ENCODE measurements around the gene ANKRD9. TPM values are rescaled to one million over a fixed set of nuclear protein-coding genes. Genes with fewer than 3 reads are reported as not detected.

Gene ANKRD9
- total and polyA plus RNA-seq, 2 of the 13 experiments (the other 11 are each of a cell fraction or from before 2014, with no cell fraction given), result 10.0 to 15.0 TPM

DNA sequence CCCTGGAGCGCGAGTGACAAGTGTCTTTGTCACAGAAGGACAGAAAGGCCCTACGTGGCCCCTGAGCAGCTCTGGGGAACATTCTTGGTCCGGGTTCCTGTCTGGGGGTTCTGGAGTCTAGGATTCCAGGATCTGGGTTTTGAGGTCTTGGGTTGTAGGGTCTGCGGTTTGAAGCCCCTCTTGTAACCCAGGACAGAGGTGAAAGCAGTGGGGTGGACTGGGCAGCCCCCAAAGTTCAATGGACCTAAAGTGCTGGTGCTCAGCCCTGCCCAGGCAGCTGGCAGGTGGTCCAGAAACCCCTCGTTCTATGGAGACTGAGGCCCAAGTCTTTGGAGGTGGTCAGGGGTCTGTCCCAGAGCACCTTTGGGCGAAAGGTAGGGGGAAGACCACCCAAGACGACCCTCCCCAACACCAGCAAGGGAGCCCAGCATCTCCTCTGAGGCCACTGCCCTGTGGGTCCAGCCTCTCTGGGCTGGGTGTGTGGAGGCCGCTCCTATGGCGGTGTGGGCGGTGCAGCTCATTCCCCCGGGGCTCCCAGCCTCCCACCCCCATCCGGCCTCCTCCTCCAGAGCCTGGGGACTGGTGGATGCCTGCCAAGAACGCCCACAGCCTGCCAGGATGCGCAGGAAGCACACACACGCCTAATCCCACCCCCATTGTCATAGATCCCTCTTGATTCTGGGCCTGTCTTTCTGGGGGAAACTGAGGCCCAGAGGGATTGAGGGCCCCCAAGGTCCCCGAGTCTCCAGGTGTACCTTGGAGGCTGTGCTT, 30.2 kb upstream of the ANKRD9 start (continued):
- TF ChIP-seq, protein P1, sequence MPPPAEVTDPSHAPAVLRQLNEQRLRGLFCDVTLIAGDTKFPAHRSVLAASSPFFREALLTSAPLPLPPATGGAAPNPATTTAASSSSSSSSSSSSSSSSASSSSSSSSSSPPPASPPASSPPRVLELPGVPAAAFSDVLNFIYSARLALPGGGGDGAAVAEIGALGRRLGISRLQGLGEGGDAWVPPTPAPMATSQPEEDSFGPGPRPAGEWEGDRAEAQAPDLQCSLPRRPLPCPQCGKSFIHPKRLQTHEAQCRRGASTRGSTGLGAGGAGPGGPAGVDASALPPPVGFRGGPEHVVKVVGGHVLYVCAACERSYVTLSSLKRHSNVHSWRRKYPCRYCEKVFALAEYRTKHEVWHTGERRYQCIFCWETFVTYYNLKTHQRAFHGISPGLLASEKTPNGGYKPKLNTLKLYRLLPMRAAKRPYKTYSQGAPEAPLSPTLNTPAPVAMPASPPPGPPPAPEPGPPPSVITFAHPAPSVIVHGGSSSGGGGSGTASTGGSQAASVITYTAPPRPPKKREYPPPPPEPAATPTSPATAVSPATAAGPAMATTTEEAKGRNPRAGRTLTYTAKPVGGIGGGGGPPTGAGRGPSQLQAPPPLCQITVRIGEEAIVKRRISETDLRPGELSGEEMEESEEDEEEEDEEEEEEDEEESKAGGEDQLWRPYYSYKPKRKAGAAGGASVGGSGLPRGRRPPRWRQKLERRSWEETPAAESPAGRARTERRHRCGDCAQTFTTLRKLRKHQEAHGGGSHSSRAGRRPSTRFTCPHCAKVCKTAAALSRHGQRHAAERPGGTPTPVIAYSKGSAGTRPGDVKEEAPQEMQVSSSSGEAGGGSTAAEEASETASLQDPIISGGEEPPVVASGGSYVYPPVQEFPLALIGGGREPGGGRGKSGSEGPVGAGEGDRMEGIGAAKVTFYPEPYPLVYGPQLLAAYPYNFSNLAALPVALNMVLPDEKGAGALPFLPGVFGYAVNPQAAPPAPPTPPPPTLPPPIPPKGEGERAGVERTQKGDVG (CRISPR knock-in tag; IDR thresholded peaks at IDR 0.05; ENCODE audit: borderline replicate concordance), result no peak
- TF ChIP-seq ZNF530 (CRISPR knock-in tag; IDR thresholded peaks at IDR 0.05; ENCODE audit: low read depth) (no peak), RELA (CRISPR knock-in tag; IDR thresholded peaks at IDR 0.05) (no peak), TMF1 (CRISPR knock-in tag; IDR thresholded peaks at IDR 0.05; ENCODE audit: low read depth) (peak; percentile 35; the same call in 1 of the 2 replicates), CBX5 (CRISPR knock-in tag; IDR thresholded peaks at IDR 0.05; ENCODE audit: borderline replicate concordance) (peak; percentile 4; the same call in 1 of the 2 replicates), RBAK (CRISPR knock-in tag; IDR thresholded peaks at IDR 0.05) (no peak), ZKSCAN1 (IDR thresholded peaks at IDR 0.05; ENCODE audit: low read length) (no peak), ZNF383 (CRISPR knock-in tag; IDR thresholded peaks at IDR 0.05; ENCODE audit: borderline replicate concordance) (no peak), DNMT3B (CRISPR knock-in tag; conservative IDR thresholded peaks at IDR 0.05) (no peak), ZFAT (CRISPR knock-in tag; conservative IDR thresholded peaks at IDR 0.05) (no peak)
- TF ChIP-seq, protein P2, sequence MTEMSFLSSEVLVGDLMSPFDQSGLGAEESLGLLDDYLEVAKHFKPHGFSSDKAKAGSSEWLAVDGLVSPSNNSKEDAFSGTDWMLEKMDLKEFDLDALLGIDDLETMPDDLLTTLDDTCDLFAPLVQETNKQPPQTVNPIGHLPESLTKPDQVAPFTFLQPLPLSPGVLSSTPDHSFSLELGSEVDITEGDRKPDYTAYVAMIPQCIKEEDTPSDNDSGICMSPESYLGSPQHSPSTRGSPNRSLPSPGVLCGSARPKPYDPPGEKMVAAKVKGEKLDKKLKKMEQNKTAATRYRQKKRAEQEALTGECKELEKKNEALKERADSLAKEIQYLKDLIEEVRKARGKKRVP (CRISPR knock-in tag; IDR thresholded peaks at IDR 0.05), result no peak
- TF ChIP-seq, protein P3, sequence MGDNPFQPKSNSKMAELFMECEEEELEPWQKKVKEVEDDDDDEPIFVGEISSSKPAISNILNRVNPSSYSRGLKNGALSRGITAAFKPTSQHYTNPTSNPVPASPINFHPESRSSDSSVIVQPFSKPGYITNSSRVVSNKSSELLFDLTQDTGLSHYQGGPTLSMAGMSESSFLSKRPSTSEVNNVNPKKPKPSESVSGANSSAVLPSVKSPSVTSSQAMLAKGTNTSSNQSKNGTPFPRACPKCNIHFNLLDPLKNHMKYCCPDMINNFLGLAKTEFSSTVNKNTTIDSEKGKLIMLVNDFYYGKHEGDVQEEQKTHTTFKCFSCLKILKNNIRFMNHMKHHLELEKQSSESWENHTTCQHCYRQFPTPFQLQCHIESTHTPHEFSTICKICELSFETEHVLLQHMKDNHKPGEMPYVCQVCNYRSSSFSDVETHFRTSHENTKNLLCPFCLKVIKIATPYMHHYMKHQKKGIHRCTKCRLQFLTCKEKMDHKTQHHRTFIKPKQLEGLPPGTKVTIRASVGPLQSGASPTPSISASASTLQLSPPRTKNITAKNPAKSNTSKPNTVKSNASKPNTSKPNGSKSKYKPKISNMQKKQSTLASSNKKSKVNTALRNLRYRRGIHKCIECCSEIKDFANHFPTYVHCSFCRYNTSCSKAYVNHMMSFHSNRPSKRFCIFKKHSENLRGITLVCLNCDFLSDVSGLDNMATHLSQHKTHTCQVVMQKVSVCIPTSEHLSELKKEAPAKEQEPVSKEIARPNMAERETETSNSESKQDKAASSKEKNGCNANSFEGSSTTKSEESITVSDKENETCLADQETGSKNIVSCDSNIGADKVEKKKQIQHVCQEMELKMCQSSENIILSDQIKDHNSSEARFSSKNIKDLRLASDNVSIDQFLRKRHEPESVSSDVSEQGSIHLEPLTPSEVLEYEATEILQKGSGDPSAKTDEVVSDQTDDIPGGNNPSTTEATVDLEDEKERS (CRISPR knock-in tag; IDR thresholded peaks at IDR 0.05), result no peak
- TF ChIP-seq, protein P4, sequence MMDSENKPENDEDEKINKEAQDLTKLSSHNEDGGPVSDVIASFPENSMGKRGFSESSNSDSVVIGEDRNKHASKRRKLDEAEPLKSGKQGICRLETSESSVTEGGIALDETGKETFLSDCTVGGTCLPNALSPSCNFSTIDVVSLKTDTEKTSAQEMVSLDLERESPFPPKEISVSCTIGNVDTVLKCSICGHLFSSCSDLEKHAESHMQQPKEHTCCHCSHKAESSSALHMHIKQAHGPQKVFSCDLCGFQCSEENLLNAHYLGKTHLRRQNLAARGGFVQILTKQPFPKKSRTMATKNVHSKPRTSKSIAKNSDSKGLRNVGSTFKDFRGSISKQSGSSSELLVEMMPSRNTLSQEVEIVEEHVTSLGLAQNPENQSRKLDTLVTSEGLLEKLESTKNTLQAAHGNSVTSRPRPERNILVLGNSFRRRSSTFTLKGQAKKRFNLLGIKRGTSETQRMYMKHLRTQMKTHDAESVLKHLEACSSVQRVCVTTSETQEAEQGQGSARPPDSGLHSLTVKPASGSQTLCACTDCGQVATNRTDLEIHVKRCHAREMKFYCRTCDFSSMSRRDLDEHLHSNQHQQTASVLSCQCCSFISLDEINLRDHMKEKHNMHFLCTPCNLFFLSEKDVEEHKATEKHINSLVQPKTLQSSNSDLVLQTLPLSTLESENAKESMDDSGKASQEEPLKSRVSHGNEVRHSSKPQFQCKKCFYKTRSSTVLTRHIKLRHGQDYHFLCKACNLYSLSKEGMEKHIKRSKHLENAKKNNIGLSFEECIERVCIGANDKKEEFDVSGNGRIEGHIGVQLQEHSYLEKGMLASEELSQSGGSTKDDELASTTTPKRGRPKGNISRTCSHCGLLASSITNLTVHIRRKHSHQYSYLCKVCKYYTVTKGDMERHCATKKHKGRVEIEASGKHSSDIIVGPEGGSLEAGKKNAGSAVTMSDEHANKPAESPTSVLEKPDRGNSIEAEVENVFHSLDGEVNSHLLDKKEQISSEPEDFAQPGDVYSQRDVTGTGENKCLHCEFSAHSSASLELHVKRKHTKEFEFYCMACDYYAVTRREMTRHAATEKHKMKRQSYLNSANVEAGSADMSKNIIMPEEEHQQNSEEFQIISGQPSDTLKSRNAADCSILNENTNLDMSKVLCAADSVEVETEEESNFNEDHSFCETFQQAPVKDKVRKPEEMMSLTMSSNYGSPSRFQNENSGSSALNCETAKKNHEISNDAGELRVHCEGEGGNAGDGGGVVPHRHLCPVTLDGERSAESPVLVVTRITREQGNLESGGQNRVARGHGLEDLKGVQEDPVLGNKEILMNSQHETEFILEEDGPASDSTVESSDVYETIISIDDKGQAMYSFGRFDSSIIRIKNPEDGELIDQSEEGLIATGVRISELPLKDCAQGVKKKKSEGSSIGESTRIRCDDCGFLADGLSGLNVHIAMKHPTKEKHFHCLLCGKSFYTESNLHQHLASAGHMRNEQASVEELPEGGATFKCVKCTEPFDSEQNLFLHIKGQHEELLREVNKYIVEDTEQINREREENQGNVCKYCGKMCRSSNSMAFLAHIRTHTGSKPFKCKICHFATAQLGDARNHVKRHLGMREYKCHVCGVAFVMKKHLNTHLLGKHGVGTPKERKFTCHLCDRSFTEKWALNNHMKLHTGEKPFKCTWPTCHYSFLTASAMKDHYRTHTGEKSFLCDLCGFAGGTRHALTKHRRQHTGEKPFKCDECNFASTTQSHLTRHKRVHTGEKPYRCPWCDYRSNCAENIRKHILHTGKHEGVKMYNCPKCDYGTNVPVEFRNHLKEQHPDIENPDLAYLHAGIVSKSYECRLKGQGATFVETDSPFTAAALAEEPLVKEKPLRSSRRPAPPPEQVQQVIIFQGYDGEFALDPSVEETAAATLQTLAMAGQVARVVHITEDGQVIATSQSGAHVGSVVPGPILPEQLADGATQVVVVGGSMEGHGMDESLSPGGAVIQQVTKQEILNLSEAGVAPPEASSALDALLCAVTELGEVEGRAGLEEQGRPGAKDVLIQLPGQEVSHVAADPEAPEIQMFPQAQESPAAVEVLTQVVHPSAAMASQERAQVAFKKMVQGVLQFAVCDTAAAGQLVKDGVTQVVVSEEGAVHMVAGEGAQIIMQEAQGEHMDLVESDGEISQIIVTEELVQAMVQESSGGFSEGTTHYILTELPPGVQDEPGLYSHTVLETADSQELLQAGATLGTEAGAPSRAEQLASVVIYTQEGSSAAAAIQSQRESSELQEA (CRISPR knock-in tag; IDR thresholded peaks at IDR 0.05; ENCODE audit: not compliant biosample characterization), result peak; percentile 47
